WTC11 (cell line): Measurements from ENCODE around the gene GIGYF2. TPM values are rescaled to one million over a fixed set of nuclear protein-coding genes. Genes with fewer than 3 reads are reported as not detected.
A peak's percentile ranks its signal among the peaks of the same experiment; 100 is the strongest.

Experiments used
- ATAC-seq: fragments of 200-7000 bp; cut with Tn5 transposase; 2 replicates; pipeline ENCODE4 v1.10.0; 2021; ENCODE audit warnings: mild to moderate bottlenecking, moderate library complexity
- CTCF ChIA-PET: fragments of 300-600 bp; sonication (Branson Sonifier 250); formaldehyde crosslinking; loops from one replicate; lab custom pipeline; 2021; ENCODE audit warnings: antibody characterized with exemption; lab: Charles Lee
- POLR2A ChIA-PET: fragments of 350-600 bp; sonication (Branson Sonifier 250); formaldehyde crosslinking; loops from one replicate; lab custom pipeline; 2021; ENCODE audit warnings: antibody characterized with exemption; lab: Charles Lee
- DNase-seq: peaks from one replicate; pipeline ENCODE4 v3.0.0; 2021; ENCODE audit warnings: low spot score
- H3K27ac Mint-ChIP-seq: 2 replicates; pipeline ENCODE4 v1.8.0; 2021; ENCODE audit warnings: mixed read lengths
- H3K27me3 Mint-ChIP-seq: 2 replicates; pipeline ENCODE4 v1.8.0; 2021; ENCODE audit warnings: low read depth, mild to moderate bottlenecking, moderate library complexity, mixed read lengths
- H3K36me3 Mint-ChIP-seq: 2 replicates; pipeline ENCODE4 v1.8.0; 2021; ENCODE audit warnings: mixed read lengths
- H3K4me1 Mint-ChIP-seq: 2 replicates; pipeline ENCODE4 v1.8.0; 2022; ENCODE audit warnings: mixed read lengths
- H3K4me3 Mint-ChIP-seq: 2 replicates; pipeline ENCODE4 v1.8.0; 2021; ENCODE audit warnings: mild to moderate bottlenecking, moderate library complexity, mixed read lengths
- H3K9me3 Mint-ChIP-seq: 2 replicates; pipeline ENCODE4 v1.8.0; 2021; ENCODE audit warnings: mixed read lengths
- CREB1 ChIP-seq: sonication (generic); formaldehyde crosslinking; IDR thresholded peaks from 2 replicates; pipeline ENCODE4 v1.8.0; 2023; ENCODE audit warnings: mild to moderate bottlenecking, missing genetic modification reagents
- EMX1 ChIP-seq: fragments of 250-450 bp; sonication (Bioruptor Pico); IDR thresholded peaks from 2 replicates; pipeline ENCODE4 v1.8.0; 2021; ENCODE audit warnings: mild to moderate bottlenecking
- ETV6 ChIP-seq: sonication (generic); formaldehyde crosslinking; IDR thresholded peaks from 2 replicates; pipeline ENCODE4 v1.8.1; 2022; ENCODE audit warnings: mild to moderate bottlenecking, missing genetic modification reagents
- FOXP4 ChIP-seq: sonication (generic); formaldehyde crosslinking; IDR thresholded peaks from 2 replicates; pipeline ENCODE4 v1.8.0; 2022; ENCODE audit warnings: mild to moderate bottlenecking, missing genetic modification reagents
- GABPB1 ChIP-seq: sonication (generic); formaldehyde crosslinking; IDR thresholded peaks from 2 replicates; pipeline ENCODE4 v1.8.1; 2023; ENCODE audit warnings: mild to moderate bottlenecking, missing genetic modification reagents
- MYBL2 ChIP-seq: sonication (generic); formaldehyde crosslinking; IDR thresholded peaks from 2 replicates; pipeline ENCODE4 v1.8.1; 2023; ENCODE audit warnings: mild to moderate bottlenecking, moderate library complexity, missing genetic modification reagents
- NFATC4 ChIP-seq: fragments of 250-450 bp; sonication (Bioruptor Pico); IDR thresholded peaks from 2 replicates; pipeline ENCODE4 v1.9.0; 2021; ENCODE audit warnings: mild to moderate bottlenecking
- SOX15 ChIP-seq: fragments of 250-450 bp; sonication (Bioruptor Pico); IDR thresholded peaks from 2 replicates; pipeline ENCODE4 v1.9.0; 2021; ENCODE audit warnings: mild to moderate bottlenecking
- TEAD1 ChIP-seq: sonication (generic); formaldehyde crosslinking; IDR thresholded peaks from 2 replicates; pipeline ENCODE4 v1.8.0; 2022; ENCODE audit warnings: mild to moderate bottlenecking, missing genetic modification reagents
- ZNF138 ChIP-seq: sonication (generic); formaldehyde crosslinking; conservative IDR thresholded peaks from 2 replicates; pipeline ENCODE4 v1.8.1; 2022; ENCODE audit warnings: mild to moderate bottlenecking, moderate library complexity, missing genetic modification reagents
- ZNF671 ChIP-seq: fragments of 250-450 bp; sonication (Bioruptor Pico); IDR thresholded peaks from 2 replicates; pipeline ENCODE4 v1.8.0; 2021; ENCODE audit warnings: mild to moderate bottlenecking
- ZSCAN18 ChIP-seq: fragments of 250-450 bp; sonication (Bioruptor Pico); IDR thresholded peaks from 2 replicates; pipeline ENCODE4 v2.1.2; 2022; ENCODE audit warnings: mild to moderate bottlenecking, moderate library complexity
- total RNA-seq: library from RNA; stranded (reverse); gene quantifications from 3 replicates; pipeline ENCODE4 v1.2.3, GENCODE V29; 2021
- TF ChIP-seq, protein P1 (sequence below): sonication (generic); formaldehyde crosslinking; IDR thresholded peaks from 2 replicates; pipeline ENCODE4 v1.8.0; 2023; ENCODE audit warnings: missing genetic modification reagents

Gene GIGYF2
- total RNA-seq, 1 experiment from 2014 or later, result 53.1 TPM

GRCh38 chr2:232870766-232871371 lies 173.7 kb downstream of the GIGYF2 start (continued):
- no peak for TF ChIP-seq FOXP4 (CRISPR knock-in tag)
- no peak for TF ChIP-seq MYBL2 (CRISPR knock-in tag)
- no peak for TF ChIP-seq ETV6
- no peak for TF ChIP-seq EMX1 (CRISPR knock-in tag)
- TF ChIP-seq, protein P1, sequence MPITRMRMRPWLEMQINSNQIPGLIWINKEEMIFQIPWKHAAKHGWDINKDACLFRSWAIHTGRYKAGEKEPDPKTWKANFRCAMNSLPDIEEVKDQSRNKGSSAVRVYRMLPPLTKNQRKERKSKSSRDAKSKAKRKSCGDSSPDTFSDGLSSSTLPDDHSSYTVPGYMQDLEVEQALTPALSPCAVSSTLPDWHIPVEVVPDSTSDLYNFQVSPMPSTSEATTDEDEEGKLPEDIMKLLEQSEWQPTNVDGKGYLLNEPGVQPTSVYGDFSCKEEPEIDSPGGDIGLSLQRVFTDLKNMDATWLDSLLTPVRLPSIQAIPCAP, result no peak
- no peak for TF ChIP-seq TEAD1 (CRISPR knock-in tag)
- TF ChIP-seq GABPB1 (CRISPR knock-in tag), result no peak
- TF ChIP-seq, all 79 proteins: peak for 0

DNA sequence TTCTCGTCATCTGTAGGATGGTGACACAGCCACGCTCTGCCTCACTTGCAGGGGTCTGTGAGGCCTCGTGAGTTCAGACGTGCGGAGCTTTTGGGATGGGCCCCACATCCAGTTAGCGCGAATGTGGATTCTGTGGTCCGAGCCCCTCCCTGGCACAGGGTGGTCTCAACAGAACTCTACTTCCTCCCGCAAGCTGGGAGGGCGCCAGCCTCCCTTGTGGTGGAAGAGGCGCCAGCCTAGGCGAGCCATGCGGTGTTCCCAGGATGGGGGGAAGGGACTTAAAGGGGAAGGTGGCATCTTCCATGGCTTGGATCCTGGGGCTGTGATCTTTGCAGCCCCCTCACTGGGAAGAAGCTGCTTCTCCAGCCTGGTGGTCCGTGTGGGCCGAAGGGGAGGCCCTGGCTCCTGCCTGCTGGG lies 174.3 kb downstream of the GIGYF2 start:
- H3K4me1 Mint-ChIP-seq, result peaks cover 4% of the 10 kb centered on the region; the same call in 1 of the 2 replicates
- H3K27me3 Mint-ChIP-seq, result peaks cover 9% of the 10 kb centered on the region
- ATAC-seq (no peak), DNase-seq (no peak)
- POLR2A ChIA-PET, result interaction anchor here (0.5 kb wide), 1 partner anchor 197 kb away, joined by 3 read pairs; no protein-coding TSS in a partner anchor
- CTCF ChIA-PET, result no interaction called here
- no peak overlapping the region for H3K4me3 Mint-ChIP-seq
- H3K9me3 Mint-ChIP-seq, result no peaks in the 10 kb centered on the region
- no peak overlapping the region for H3K27ac Mint-ChIP-seq
- peak; percentile 7; the same call in 1 of the 2 replicates for TF ChIP-seq GABPB1 (CRISPR knock-in tag)
- no peak for TF ChIP-seq ZSCAN18 (CRISPR knock-in tag)
- no peaks in the 10 kb centered on the region for H3K36me3 Mint-ChIP-seq

GRCh38 chr2:232871835-232872736 lies 175.0 kb downstream of the GIGYF2 start:
- ChIA-PET CTCF (interaction anchor here (1.0 kb wide), 1 partner anchor 15 kb away, joined by 5 read pairs; no protein-coding TSS in a partner anchor), POLR2A (interaction anchor here (0.5 kb wide), 1 partner anchor 196 kb away, joined by 3 read pairs; no protein-coding TSS in a partner anchor)

DNA sequence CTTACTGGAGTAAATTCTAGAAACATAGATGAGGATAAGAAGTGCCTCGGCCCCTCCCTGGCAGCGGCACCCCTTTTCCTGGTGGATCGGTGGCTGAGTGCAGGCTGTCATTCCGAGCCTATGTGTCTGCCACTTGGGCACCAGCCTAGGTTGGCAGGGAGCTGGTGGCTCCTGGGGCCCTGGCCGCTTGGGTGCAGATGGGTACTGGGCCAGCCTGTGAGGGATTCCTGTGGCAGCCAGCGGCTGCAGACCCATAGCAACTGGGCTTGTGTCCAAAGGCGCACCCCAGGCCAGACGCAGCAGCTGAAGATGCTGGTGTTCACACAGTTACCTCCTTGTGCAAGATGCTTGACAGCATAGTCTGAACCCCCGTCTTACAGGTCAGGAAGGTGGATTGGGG lies 175.7 kb downstream of the GIGYF2 start:
- Mint-ChIP-seq H3K27me3 (peaks cover 18% of the 10 kb centered on the region), H3K27ac (no peak overlapping the region), H3K9me3 (no peaks in the 10 kb centered on the region), H3K4me3 (no peak overlapping the region), H3K36me3 (no peaks in the 10 kb centered on the region), H3K4me1 (peaks cover 4% of the 10 kb centered on the region; the same call in 1 of the 2 replicates)
- ChIA-PET POLR2A (no interaction called here), CTCF (interaction anchor here (1.0 kb wide), 1 partner anchor 14 kb away, joined by 5 read pairs; no protein-coding TSS in a partner anchor)
- ATAC-seq, result no peak
- DNase-seq, result no peak
- TF ChIP-seq CREB1, result no peak
- no peak for TF ChIP-seq ZNF671 (CRISPR knock-in tag)
- TF ChIP-seq NFATC4 (CRISPR knock-in tag), result no peak
- TF ChIP-seq SOX15 (CRISPR knock-in tag), result no peak

More at GRCh38 chr2:232871835-232872736, 175.0 kb downstream of the GIGYF2 start:
- no peak overlapping the region for H3K4me3 Mint-ChIP-seq
- TF ChIP-seq ZNF138 (CRISPR knock-in tag), result no peak
- peak; percentile 42 for TF ChIP-seq GABPB1 (CRISPR knock-in tag)
- H3K9me3 Mint-ChIP-seq, result no peaks in the 10 kb centered on the region
- no peak overlapping the region for H3K27ac Mint-ChIP-seq
- DNase-seq (no peak), ATAC-seq (no peak)
- peaks cover 4% of the 10 kb centered on the region; the same call in 1 of the 2 replicates for H3K4me1 Mint-ChIP-seq
- peaks cover 11% of the 10 kb centered on the region for H3K27me3 Mint-ChIP-seq
- no peaks in the 10 kb centered on the region for H3K36me3 Mint-ChIP-seq
